B cell (primary cell): ENCODE results near the gene EP400. TPM values are rescaled to one million over a fixed set of nuclear protein-coding genes. Genes with fewer than 3 reads are reported as not detected.

Source experiments
- ATAC-seq: fragments of 200-7000 bp; cut with Tn5 transposase; one replicate; pipeline ENCODE4 v1.10.0; 2021; ENCODE audit warnings: low read depth, mild to moderate bottlenecking, moderate number of reproducible peaks, moderate library complexity
- CTCF ChIA-PET: fragments of 350-600 bp; sonication (Branson Sonifier 250); formaldehyde crosslinking; loops from one replicate; lab custom pipeline; 2021; ENCODE audit warnings: antibody characterized with exemption, inconsistent platforms; lab: Charles Lee
- POLR2A ChIA-PET: fragments of 350-600 bp; sonication (Branson Sonifier 250); formaldehyde crosslinking; loops from one replicate; lab custom pipeline; 2021; ENCODE audit warnings: antibody characterized with exemption; lab: Charles Lee
- DNase-seq: peaks from one replicate; pipeline ENCODE4 v3.0.0; 2013
- H2AFZ ChIP-seq: 2 replicates; pipeline ENCODE4 v1.6.1; 2012; ENCODE audit warnings: mild to moderate bottlenecking, low read depth, low read length; ENCODE audit not compliant: insufficient read depth, poor library complexity, severe bottlenecking
- H3K27ac ChIP-seq, 2 donors: 1 replicate in 1 of 2; 2 replicates in 1 of 2; pipeline ENCODE4 v1.5.1; 2012 to 2013; ENCODE audit warnings: low read length in 2 of 2, mild to moderate bottlenecking in 2 of 2, moderate library complexity in 1 of 2
- H3K27me3 ChIP-seq, 4 experiments: fragments of 200-600 bp in 1 of 4; sonication (generic) in 1 of 4; replicated peaks in 1 of 4; 1 replicate in 2 of 4; 2 replicates in 2 of 4; pipeline versions ENCODE4 v1.6.1 to v1.7.0; 2013 to 2016; ENCODE audit warnings: low read length in 3 of 4, mild to moderate bottlenecking in 2 of 4, mixed read lengths in 1 of 4, moderate library complexity in 1 of 4; ENCODE audit not compliant: insufficient read depth in 4 of 4, control insufficient read depth in 3 of 4; ENCODE audit errors: control extremely low read depth in 1 of 4
- H3K36me3 ChIP-seq, 2 experiments: replicated peaks in 1 of 2; 1 replicate in 1 of 2; 2 replicates in 1 of 2; pipeline versions ENCODE4 v1.6.1 to v1.7.1; 2013; ENCODE audit warnings: low read length in 1 of 2; ENCODE audit not compliant: insufficient read depth in 2 of 2, control insufficient read depth in 1 of 2; ENCODE audit errors: control extremely low read depth in 1 of 2, extremely low read depth in 1 of 2
- H3K4me1 ChIP-seq, 2 donors: fragments of 200-600 bp in 1 of 2; sonication (generic) in 1 of 2; 1 replicate in 1 of 2; 2 replicates in 1 of 2; pipeline versions ENCODE4 v1.5.1 to v1.6.1; 2013 to 2017; ENCODE audit warnings: low read length in 2 of 2; ENCODE audit not compliant: control insufficient read depth in 2 of 2, insufficient read depth in 2 of 2
- H3K4me2 ChIP-seq: replicated peaks from 2 replicates; pipeline ENCODE3; 2012; ENCODE audit warnings: mild to moderate bottlenecking, low read depth, low read length; ENCODE audit not compliant: poor library complexity, severe bottlenecking
- H3K4me3 ChIP-seq, 5 experiments: fragments of 200-600 bp in 1 of 5; sonication (generic) in 1 of 5; 1 replicate in 3 of 5; 2 replicates in 2 of 5; pipeline versions ENCODE4 v1.5.1 to v1.7.0; 2011 to 2016; ENCODE audit warnings: low read length in 4 of 5, mild to moderate bottlenecking in 4 of 5, low read depth in 2 of 5, control low read depth in 1 of 5, moderate library complexity in 1 of 5; ENCODE audit not compliant: insufficient read depth in 1 of 5; ENCODE audit errors: control extremely low read depth in 1 of 5, extremely low read depth in 1 of 5
- H3K79me2 ChIP-seq: fragments of 200-600 bp; sonication (generic); one replicate; pipeline ENCODE4 v1.6.0; 2016; ENCODE audit warnings: low read length; ENCODE audit not compliant: control insufficient read depth, insufficient read depth
- H3K9ac ChIP-seq: fragments of 200-600 bp; sonication (generic); 2 replicates; pipeline ENCODE4 v1.6.1; 2017; ENCODE audit warnings: mild to moderate bottlenecking, low read length, moderate library complexity
- H3K9me3 ChIP-seq, 3 donors: one replicate each; pipeline versions ENCODE4 v1.6.1 to v1.7.1; 2013; ENCODE audit warnings: low read length in 2 of 3; ENCODE audit not compliant: control insufficient read depth in 2 of 3, insufficient read depth in 1 of 3; ENCODE audit errors: control extremely low read depth in 1 of 3
- H4K20me1 ChIP-seq: 2 replicates; pipeline ENCODE4 v1.6.0; 2012; ENCODE audit warnings: mild to moderate bottlenecking, low read length; ENCODE audit not compliant: insufficient read depth, control insufficient read depth, poor library complexity, severe bottlenecking
- H3K27ac Mint-ChIP-seq: one replicate; pipeline ENCODE4 v1.8.0; 2021; ENCODE audit warnings: mixed read lengths
- H3K27me3 Mint-ChIP-seq: one replicate; pipeline ENCODE4 v1.8.0; 2021; ENCODE audit warnings: mixed read lengths
- H3K4me1 Mint-ChIP-seq: one replicate; pipeline ENCODE4 v1.8.0; 2021; ENCODE audit warnings: mixed read lengths
- H3K4me3 Mint-ChIP-seq: one replicate; pipeline ENCODE4 v1.8.0; 2021; ENCODE audit warnings: mixed read lengths
- H3K9me3 Mint-ChIP-seq: one replicate; pipeline ENCODE4 v1.8.0; 2022; ENCODE audit warnings: mixed read lengths; ENCODE audit not compliant: insufficient read depth
- EZH2 ChIP-seq: IDR thresholded peaks from 2 replicates; pipeline ENCODE4 v1.6.1; 2012; ENCODE audit warnings: borderline replicate concordance, low read depth, mild to moderate bottlenecking, moderate library complexity, low read length; ENCODE audit not compliant: insufficient read depth, poor library complexity, severe bottlenecking
- WGBS: methylation state at CpG from one replicate; pipeline ENCODE4 v1.1.5; 2013; ENCODE audit warnings: missing lambda C conversion rate; ENCODE audit not compliant: insufficient coverage; 5-methylcytosine and 5-hydroxymethylcytosine counted together
- intact Hi-C: fragments of 100-400 bp; cut with micrococcal nuclease; formaldehyde crosslinking; loops from one replicate; pipeline ENCODE4 v1.10.0; 2022
- polyA plus RNA-seq: library from polyadenylated mRNA; depleted of rRNA; stranded (reverse); fragments of >200 nt; gene quantifications from 2 replicates; pipeline ENCODE4 v1.2.3, GENCODE V29; 2012
- total RNA-seq, 2 donors: library from RNA; stranded (reverse); fragments of 120-200 nt in 1 of 2; gene quantifications; 1 replicate in 1 of 2; 2 replicates in 1 of 2; pipeline versions ENCODE4 v1.2.3 to v1.2.4, GENCODE V29; 2013 to 2022
- TF ChIP-seq, protein P1 (sequence below): fragments of 200-600 bp; IDR thresholded peaks from one replicate; pipeline ENCODE4 v1.8.0; 2022; ENCODE audit warnings: antibody characterized with exemption, mild to moderate bottlenecking

EP400 gene
- total and polyA plus RNA-seq, 2 donors (not counting 1 experiment from before 2014, with no cell fraction given), result 17.3 to 82.2 TPM

DNA sequence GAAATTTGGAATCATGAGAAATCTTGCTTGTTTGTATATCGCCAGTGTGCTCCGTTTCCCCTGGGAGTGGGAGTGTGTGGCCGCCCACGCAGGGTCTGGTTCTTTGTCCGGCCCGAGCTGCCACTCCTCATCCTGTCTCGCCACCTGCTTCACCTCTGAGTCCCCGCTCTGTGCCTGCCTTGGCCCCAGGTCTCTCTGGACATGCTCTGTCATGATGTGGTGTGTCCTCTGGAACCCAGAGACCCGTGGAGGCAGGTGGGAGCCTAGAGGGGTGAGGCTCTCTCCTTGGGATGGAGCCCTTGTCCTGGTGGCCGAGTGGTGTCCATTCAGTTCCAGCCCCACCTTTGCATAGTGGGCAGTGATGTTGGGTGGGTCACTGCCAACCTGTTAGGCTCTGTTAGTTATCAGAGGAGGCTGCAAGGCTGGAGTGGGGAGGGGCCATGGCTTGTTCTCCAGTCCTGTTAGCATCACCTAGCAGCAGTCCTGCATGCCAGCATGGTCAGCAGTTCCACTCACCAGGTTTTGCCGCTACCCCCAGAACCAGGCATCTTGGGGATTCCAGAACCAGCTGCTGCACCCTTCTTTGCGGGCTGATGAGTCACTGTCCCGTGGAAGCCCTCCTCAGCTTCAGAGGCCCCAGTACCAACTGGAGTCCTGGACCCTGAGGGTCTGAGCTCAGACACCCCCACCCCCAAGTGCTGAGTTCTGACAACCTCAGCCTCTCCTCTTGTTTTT is 76.5 kb downstream of the EP400 start:
- no peak overlapping the region for H3K9ac ChIP-seq
- no peaks in the 10 kb centered on the region for H3K27me3 Mint-ChIP-seq
- no peak for DNase-seq
- no peaks in the 10 kb centered on the region for H3K27me3 ChIP-seq
- H3K4me3 Mint-ChIP-seq, result no peak overlapping the region
- peaks cover 7 to 77% of the 10 kb centered on the region in 2 experiments for H3K36me3 ChIP-seq
- H2AFZ ChIP-seq, result no peak overlapping the region
- no peak overlapping the region for H3K27ac Mint-ChIP-seq
- H4K20me1 ChIP-seq, result no peaks in the 10 kb centered on the region
- no peaks in the 10 kb centered on the region for H3K9me3 ChIP-seq
- no peaks in the 10 kb centered on the region for H3K4me1 ChIP-seq
- no peak overlapping the region for H3K27ac ChIP-seq
- peaks cover 6% of the 10 kb centered on the region for H3K79me2 ChIP-seq
- no peak for ATAC-seq
- no peak overlapping the region for H3K4me3 ChIP-seq
- intact Hi-C loops, result no loop called here
- ChIA-PET CTCF (no interaction called here), POLR2A (no interaction called here)
- H3K4me1 Mint-ChIP-seq, result no peaks in the 10 kb centered on the region
- no peak for TF ChIP-seq EZH2
- TF ChIP-seq, protein P1, sequence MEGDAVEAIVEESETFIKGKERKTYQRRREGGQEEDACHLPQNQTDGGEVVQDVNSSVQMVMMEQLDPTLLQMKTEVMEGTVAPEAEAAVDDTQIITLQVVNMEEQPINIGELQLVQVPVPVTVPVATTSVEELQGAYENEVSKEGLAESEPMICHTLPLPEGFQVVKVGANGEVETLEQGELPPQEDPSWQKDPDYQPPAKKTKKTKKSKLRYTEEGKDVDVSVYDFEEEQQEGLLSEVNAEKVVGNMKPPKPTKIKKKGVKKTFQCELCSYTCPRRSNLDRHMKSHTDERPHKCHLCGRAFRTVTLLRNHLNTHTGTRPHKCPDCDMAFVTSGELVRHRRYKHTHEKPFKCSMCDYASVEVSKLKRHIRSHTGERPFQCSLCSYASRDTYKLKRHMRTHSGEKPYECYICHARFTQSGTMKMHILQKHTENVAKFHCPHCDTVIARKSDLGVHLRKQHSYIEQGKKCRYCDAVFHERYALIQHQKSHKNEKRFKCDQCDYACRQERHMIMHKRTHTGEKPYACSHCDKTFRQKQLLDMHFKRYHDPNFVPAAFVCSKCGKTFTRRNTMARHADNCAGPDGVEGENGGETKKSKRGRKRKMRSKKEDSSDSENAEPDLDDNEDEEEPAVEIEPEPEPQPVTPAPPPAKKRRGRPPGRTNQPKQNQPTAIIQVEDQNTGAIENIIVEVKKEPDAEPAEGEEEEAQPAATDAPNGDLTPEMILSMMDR, result no peak
- H3K4me2 ChIP-seq, result no peak overlapping the region
- H3K9me3 Mint-ChIP-seq, result no peaks in the 10 kb centered on the region
- WGBS, result 96% methylated on average over 13 of the region's 13 CpGs

DNA sequence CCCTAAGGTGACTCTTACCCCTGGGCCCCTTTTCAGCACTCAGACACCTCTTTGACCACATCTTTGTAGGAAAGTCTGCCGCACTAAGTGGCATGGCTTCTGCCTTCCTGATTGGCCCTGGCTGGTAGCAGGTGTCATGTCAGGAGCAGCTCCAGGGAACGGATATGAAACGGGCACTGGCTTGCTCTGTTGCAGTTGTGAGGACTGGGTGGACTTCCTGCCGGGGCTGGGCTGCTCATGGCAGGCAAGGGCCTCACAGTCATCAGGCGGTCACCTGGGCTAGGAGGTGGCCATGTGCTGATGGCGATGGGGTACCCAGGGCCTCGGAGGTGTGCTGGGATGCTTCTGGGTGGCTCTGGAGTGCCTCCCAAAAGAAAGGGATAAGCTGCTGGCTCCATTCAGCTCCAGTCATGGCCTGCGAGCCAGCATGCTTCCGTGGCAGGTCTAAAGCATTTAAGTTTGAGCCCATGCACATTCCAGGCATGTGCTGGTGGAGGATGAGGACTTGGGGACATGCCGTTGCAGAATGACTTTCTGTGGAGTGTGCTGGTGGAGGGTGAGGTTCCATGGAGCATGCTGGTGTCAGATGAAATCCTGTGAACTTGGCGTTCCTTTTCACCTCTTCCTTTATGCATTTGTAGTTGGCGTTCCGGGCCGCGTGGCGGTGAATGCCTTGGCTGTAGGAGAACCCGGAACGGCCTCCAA is 77.2 kb downstream of the EP400 start:
- ChIA-PET POLR2A (no interaction called here), CTCF (no interaction called here)
- no peak for DNase-seq
- Histone ChIP-seq H2AFZ (no peak overlapping the region), H3K9ac (no peak overlapping the region), H3K9me3 (no peaks in the 10 kb centered on the region), H3K27ac (no peak overlapping the region), H3K4me1 (no peaks in the 10 kb centered on the region), H3K27me3 (no peaks in the 10 kb centered on the region), H3K79me2 (peaks cover 6% of the 10 kb centered on the region), H4K20me1 (no peaks in the 10 kb centered on the region), H3K4me2 (no peak overlapping the region), H3K36me3 (peaks cover 6 to 84% of the 10 kb centered on the region in 2 experiments), H3K4me3 (no peak overlapping the region)
- Mint-ChIP-seq H3K27me3 (no peaks in the 10 kb centered on the region), H3K27ac (no peak overlapping the region), H3K9me3 (no peaks in the 10 kb centered on the region), H3K4me1 (no peaks in the 10 kb centered on the region), H3K4me3 (no peak overlapping the region)
- no peak for ATAC-seq
- WGBS, result 97% methylated on average over 14 of the region's 18 CpGs
- intact Hi-C loops, result no loop called here
- TF ChIP-seq, protein P1, result no peak
- TF ChIP-seq EZH2, result no peak
